H54 (cell line): ENCODE measurements around the gene OPCML.

Source experiments
- DNase-seq: peaks from one replicate; pipeline ENCODE4 v3.0.0; 2011; ENCODE audit warnings: low spot score, mixed read lengths; ENCODE audit not compliant: insufficient read length
- FAIRE-seq: peaks from 3 replicates; lab custom pipeline; 2011; peaks lifted over from hg19 to GRCh38; lab: Jason Lieb, UNC
- POLR2A ChIP-seq: IDR thresholded peaks from 2 replicates; pipeline ENCODE4 v1.6.1; 2011; ENCODE audit warnings: low read depth, mild to moderate bottlenecking, low read length

Gene OPCML

DNA sequence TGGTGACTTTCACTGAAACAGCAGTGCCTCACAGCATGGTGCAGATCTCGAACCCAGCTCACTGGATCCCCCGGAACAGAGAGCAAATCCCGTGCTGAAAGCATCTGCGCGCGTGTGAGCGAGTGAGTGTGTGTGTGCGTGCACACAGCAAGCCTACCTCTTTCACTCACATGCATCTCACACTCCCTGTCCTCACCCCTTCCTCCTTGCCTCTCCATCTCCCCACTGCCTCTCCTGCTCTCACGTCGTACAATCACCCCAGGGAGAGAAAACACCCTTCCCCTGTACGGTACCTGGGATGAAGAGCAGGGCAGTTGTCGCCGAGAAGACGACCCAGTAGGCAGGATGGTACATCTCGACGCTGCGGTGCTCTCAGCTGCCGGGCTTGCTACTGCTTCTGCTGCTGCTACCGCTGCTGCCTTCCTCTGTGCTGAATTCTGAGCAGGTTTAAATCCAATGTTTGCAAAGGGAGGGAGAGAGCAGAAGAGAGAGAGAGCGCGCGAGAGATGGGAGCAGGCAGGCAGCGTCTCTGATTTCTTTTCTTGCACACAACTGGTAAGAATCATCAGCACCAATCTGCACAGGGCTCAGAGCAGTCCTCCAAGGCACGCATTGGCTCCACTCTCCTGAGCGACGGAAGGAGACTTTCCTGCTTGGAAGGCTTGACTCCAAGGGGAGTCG is at the start of gene OPCML:
OPCML (minus strand) TSS at position 531 of the 681 bp plus-strand sequence.
- TF ChIP-seq POLR2A: no peak
- FAIRE-seq: no peak
- DNase-seq: no peak

DNA sequence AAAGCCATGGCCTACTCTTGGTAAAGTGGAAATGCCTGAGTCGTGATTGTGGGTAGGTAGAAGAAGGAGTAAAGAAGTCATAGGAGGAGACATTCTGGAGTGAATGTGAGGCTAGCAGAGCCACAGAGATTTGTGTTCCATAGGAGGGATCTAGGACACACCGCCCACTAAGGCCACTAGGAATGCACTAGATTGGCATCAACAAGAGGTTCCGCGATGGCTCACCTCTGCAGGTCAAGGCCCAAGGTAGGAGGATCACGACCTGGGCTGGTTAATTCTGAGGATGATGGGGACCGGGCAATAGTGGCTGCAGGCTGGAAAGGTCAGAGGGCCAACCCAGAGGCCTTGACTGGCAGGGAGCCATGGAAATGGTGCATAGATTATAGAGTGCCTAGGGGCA is 48.8 kb upstream of the OPCML start:
- FAIRE-seq: no peak
- no peak for TF ChIP-seq POLR2A

DNA sequence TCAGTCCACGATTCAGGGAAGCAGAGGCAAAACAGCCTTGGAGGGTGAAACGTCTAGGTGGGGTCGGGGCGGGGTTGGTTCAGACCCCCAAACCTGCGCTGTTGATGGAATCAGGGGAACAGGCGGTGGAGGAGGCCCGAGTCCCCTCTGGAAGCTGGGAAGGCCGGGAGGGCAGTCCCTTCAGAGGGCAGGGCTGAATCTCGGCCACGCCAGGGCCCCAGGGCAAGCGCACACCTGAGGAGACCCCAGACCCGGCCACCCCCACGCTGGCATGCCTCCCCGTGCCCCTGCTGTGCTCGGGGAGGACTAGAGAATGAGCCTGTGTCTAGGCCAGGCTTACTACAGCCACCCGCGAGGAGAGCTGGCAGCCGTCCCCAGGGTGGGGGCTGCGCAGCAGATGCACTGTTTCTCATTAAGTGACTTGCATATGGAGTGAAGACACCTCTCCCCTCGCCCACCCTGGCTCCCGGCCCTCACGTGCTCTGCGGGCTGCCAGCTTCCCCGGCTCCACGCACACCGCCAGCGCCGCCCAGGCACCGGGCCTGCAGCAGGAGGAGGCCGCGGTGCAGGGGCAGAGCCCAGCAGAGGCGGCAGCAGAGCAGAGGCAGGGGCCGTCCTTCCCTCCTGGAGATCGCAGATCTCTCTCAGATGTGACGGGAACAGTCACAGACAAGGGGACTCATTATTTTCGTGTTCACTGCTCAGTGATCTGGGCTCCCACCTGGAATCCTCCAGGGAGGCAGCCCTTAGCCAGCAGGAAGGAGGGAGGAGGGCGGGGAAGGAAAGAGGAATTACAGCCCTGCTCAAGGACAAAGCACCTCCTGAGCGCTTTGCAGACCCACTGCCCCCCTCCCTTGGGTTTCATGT is 47.1 kb upstream of the OPCML start:
- FAIRE-seq (no peak), DNase-seq (no peak)
- TF ChIP-seq POLR2A: no peak

More for the DNA sequence above, 48.8 kb upstream of the OPCML start:
- no peak for DNase-seq

DNA sequence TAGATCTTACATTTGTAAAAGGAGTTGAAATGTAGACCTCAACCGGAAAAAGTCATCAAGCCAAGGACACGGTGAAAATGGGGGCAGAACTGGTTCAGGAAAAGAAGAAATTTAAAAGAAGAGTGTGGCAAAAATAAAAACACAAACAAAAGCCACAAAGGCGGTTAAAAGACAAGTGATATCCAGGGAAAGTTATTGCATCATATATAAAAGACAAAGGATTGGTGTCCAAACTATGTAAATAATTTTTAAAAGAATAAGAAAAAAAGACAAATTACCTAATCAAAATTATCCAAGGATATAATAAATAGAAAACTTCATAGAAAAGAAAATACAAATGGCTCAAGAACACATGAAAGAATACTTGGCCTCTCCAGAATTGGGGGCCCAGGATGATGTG is 45.1 kb upstream of the OPCML start:
- FAIRE-seq (no peak), DNase-seq (no peak)
- no peak for TF ChIP-seq POLR2A

DNA sequence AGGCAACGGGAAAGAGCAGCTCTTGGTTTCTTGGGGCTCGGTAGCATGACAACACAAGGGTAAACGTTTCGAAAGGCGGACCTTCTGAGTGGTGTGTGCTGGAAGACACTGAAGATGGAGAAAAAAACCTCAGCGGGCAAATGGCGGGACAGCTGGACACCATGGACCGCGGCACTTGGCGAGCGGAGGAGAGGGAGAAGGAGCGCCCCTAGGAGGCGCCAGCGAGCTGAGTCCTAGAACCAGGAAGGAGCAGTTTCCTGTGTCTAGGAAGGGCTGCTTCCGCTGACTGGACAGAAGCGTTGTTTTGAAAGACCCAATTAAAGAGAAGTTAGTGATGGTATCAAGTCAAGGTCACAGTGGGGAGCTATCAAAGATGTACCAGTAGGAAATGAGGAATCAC is 44.0 kb upstream of the OPCML start:
- DNase-seq (no peak), FAIRE-seq (no peak)
- TF ChIP-seq POLR2A: no peak

DNA sequence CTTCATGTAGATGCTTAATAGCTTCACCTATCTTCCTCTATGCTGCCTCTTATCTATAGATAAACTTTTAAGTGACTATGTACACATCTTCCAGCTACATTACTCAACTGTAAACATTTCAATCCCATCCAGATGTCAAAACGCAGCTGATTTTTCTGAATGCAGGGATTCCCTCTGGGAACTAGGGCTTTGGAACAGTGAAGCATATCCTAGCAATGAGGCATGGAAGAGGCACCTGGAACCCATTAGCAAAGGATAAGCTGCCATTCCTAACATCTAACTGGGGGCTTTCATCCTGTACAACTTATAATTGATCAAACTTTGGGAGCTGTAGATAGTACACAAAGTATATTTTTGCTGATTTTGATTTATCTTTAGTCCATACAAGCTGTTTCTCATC is 40.8 kb upstream of the OPCML start:
- FAIRE-seq: no peak
- no peak for DNase-seq
- TF ChIP-seq POLR2A: no peak

DNA sequence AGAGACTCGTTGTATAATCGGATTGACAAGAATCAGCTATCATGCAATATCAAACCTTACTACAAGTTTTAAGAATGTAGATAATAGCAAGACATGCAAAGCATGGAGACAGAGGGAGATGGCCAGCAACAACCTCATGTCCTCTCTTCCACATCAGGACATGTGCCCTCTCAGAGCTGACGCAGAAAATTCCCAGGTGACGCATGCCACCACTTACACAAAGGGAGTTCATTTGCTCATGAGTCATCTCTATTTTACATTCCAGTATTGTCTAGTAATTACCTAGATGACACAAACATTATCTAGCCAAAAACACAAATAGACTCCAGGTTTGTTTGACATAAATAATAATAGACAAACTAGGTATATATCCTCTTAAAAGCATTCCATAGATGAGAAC is 38.1 kb upstream of the OPCML start:
- FAIRE-seq (no peak), DNase-seq (no peak)
- no peak for TF ChIP-seq POLR2A

DNA sequence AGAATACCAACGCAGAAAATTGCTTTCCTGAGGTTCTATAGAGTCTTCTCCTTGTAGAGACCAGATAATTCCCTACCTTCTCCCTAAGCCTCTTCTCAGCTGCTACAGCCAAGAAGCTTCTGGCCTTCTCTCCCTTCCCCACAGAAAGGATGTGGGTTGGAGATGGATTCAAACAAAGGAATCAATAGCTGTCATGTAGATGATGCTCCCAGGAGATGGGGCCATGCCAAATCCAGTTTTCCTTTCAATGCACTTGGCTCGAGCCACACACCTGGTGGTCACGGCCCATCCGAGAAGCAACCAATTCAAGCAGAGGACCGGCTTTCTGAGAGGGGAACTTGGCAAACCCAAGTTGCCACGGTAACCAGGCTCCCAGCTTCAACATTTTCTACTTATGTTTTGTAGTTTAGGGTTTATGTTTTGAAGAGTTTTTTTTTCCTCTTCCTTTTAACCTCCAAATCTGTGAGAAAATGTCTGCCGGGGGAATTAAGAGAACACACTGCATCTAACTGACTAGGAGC is 31.3 kb upstream of the OPCML start:
- DNase-seq (no peak), FAIRE-seq (no peak)
- TF ChIP-seq POLR2A: no peak

DNA sequence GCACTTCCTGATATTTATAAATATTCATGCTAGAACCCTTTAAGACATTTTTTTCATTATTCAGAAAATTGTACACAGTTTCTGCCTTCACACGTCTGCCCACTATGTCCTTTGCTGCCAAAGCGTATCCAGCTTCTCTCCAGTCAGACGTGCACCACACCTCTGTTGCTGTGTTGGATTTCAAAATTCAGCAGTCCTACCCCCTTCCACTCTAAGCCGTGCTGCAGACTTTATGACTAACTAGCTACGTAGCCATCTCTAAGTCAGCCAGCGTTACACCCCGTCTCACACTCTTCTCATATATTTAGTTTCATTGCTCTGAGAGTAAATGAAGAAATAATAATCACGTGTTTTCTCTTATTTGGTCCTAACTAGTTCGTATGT is 28.2 kb upstream of the OPCML start:
- TF ChIP-seq POLR2A: no peak
- DNase-seq (no peak), FAIRE-seq (no peak)

DNA sequence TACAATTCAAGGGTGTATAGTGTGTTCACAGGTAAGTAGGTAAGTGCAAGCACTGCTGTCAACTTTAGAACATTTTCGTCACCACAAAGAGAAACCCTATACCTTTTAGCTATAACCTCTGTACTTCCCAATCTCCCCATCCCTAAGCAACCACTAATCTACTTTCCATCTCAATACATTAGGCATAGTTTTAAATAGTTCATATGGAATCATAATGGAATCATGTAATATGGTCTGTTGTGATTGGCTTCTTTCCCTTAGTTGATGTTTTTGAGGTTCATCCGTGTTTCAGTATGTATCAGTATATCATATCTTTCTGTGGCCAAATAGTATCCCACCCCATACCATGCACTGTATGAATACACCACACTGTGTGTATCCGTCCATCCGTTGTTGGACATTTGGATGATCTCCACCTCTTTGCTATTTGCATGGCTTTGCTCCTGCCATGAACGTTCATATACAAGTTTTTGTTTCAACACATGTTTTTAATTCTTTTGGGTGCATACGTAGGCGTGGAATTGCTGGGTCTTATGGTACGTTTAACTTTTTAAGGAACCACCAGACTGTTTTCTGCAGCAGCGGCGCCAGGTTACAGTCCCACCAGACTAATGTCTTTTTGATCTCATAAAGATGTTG is 27.7 kb upstream of the OPCML start:
- no peak for DNase-seq
- no peak for TF ChIP-seq POLR2A
- FAIRE-seq: no peak

DNA sequence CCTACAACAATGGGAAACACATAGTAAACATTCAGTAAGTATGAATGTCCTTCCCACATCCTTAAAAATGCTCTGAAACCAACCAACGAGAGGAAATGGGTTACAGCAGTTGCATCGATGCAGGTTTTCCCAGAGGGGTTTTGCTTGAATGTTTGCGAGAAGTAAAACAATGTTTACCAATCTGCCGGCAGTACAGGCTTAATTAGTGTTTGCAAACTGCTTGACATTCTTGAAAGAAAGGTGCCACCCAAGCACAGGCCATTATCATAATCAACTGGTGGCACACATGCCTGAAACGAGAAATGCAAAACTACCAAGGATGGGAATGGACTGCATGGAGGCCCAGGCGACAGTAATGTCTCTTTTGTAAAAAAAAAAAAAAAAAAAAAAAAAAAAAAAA is 27.1 kb upstream of the OPCML start:
- DNase-seq (no peak), FAIRE-seq (no peak)
- TF ChIP-seq POLR2A: no peak

DNA sequence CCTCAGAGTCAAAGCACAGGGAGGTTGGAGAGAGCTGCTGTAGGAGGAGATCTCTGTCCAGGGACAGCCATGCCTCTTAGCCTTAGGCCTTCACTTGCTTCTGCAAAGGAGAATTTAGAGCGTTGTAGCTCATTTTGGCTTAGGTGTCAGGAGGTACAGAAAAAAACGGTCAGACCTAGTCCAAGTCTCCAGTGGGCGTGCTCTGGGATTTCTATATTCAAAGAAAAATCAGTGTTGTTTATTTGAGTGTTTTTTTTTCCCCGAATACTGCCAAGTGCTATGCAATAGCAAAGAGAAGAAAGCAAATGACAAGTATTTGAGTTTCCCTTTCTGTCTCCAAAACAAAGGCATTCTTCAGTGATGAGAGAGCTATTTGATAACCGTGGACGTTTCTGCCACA is 22.7 kb upstream of the OPCML start:
- DNase-seq (no peak), FAIRE-seq (no peak)
- no peak for TF ChIP-seq POLR2A

DNA sequence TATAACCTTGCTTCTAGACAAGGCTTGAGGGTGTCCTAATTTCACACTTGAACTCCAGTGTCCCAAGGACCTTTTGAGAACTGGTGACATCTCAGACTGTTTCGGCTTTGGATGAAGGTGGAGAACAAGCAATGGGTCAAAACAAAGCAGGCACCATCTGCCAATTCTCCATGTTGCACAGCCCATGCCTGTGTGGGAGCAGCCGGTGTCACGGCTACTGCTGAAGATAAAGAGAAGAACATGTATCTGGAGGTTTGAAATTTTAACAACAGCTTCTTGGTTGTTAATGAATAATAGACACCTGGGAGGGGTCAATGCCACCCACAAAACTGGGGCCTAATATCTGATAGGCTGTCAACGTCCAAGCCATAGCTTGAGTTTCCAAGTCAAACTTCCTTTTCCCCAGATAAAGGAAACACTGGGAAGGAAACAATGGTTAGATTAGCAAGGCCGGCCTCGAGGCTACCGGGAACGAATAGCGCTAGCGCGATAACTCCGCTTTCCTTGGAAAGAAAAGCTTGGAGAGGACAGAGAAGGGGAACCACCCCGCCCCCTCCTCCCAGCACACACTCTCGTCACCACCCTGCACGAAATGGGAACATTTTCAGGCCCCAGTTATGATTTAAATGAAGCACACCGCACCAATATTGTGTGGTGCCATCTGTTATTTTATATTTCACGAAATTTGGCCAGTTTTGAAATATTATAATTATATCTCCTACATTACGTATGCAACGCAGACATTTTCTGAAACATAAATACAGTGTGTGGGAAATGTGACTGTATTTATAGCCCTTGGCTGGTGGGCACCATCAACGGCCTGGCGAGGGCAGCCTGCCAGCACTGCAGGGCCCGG is 21.8 kb upstream of the OPCML start:
- FAIRE-seq (no peak), DNase-seq (no peak)
- no peak for TF ChIP-seq POLR2A

DNA sequence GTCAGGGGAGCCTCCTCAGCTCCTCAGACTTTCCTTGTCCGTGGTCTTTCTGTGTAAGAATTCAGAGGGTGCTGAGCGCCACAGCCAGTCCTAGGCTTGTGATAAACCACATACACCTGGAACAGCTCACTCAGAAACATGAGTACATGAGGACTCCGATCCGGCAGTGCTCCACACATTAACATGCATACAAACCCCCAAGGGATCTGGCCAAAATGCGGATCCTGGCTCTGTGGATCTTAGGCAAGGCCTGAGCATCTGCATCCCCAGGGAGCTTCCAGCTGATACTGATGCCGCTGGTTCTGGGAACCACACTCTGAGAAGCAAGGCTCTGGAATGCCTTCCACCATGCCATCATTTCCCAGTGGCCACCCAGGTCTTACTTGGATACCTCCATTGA is 20.6 kb upstream of the OPCML start:
- no peak for TF ChIP-seq POLR2A
- FAIRE-seq (no peak), DNase-seq (no peak)
